MCF 10A (cell line): ENCODE data around the gene FHIP1B. TPM values are rescaled to one million over a fixed set of nuclear protein-coding genes. Genes with fewer than 3 reads are reported as not detected.

Source experiments
- BruUV-seq: library from RNA; stranded (reverse); fragments of 400-500 nt; replicated peaks from 2 replicates; lab custom pipeline; 2021; lab: Mats Ljungman, UMichigan
- CTCF ChIA-PET: fragments of 300-600 bp; sonication (Branson Sonifier 250); formaldehyde crosslinking; extraction: SDS; loops from one replicate; lab custom pipeline; 2021; ENCODE audit warnings: antibody characterized with exemption, inconsistent platforms; lab: Yijun Ruan, JAX
- POLR2A ChIA-PET: fragments of 300-600, 350-650 bp; sonication (Branson Sonifier 250); formaldehyde crosslinking; extraction: SDS; loops from one replicate; lab custom pipeline; 2020; ENCODE audit warnings: antibody characterized with exemption, inconsistent platforms; lab: Yijun Ruan, JAX
- DNase-seq: peaks from one replicate; pipeline ENCODE4 v3.0.0-alpha.2; 2018; ENCODE audit not compliant: unreplicated experiment
- H3K27ac Mint-ChIP-seq: one replicate; pipeline ENCODE4 v1.8.0; 2022; ENCODE audit warnings: mild to moderate bottlenecking, low read depth, mixed read lengths; ENCODE audit not compliant: unreplicated experiment
- H3K27me3 Mint-ChIP-seq: one replicate; pipeline ENCODE4 v1.8.0; 2022; ENCODE audit warnings: mixed read lengths; ENCODE audit not compliant: insufficient read depth, unreplicated experiment
- H3K36me3 Mint-ChIP-seq: one replicate; pipeline ENCODE4 v1.8.0; 2022; ENCODE audit warnings: mild to moderate bottlenecking, moderate library complexity, mixed read lengths; ENCODE audit not compliant: insufficient read depth, unreplicated experiment
- H3K4me1 Mint-ChIP-seq: one replicate; pipeline ENCODE4 v1.8.0; 2022; ENCODE audit warnings: mixed read lengths; ENCODE audit not compliant: insufficient read depth, unreplicated experiment
- H3K4me3 Mint-ChIP-seq: one replicate; pipeline ENCODE4 v1.8.0; 2022; ENCODE audit warnings: mild to moderate bottlenecking, moderate library complexity, mixed read lengths; ENCODE audit not compliant: unreplicated experiment
- H3K9me3 Mint-ChIP-seq: one replicate; pipeline ENCODE4 v1.8.0; 2022; ENCODE audit warnings: mixed read lengths; ENCODE audit not compliant: unreplicated experiment
- CTCF ChIP-seq: fragments of 200-600 bp; IDR thresholded peaks from one replicate; pipeline ENCODE4 v1.8.0; 2022; ENCODE audit warnings: antibody characterized with exemption, mild to moderate bottlenecking; ENCODE audit not compliant: unreplicated experiment
- intact Hi-C: fragments of 100-400 bp; cut with micrococcal nuclease; formaldehyde crosslinking; loops from 2 replicates; pipeline ENCODE4 v1.14.1; 2022
- total RNA-seq: library from RNA; stranded (reverse); gene quantifications from 2 replicates; pipeline ENCODE4 v1.2.3, GENCODE V29; 2022

Gene FHIP1B
- total RNA-seq, 1 experiment from 2014 or later: 44.6 TPM

- CTCF ChIA-PET: interaction anchor here (0.5 to 2.6 kb wide), 5 partner anchors 10 to 113 kb away, joined by 3 to 11 read pairs (median 5); no protein-coding TSS in a partner anchor
- H3K9me3 Mint-ChIP-seq: no peaks in the 10 kb centered on the region
- no peaks in the 10 kb centered on the region for H3K36me3 Mint-ChIP-seq
- BruUV-seq: no TSS peak
- DNase-seq: no peak
- H3K4me1 Mint-ChIP-seq: peaks cover 7% of the 10 kb centered on the region
- no peak overlapping the region for H3K27ac Mint-ChIP-seq
- no peaks in the 10 kb centered on the region for H3K27me3 Mint-ChIP-seq
- TF ChIP-seq CTCF: no peak
- H3K4me3 Mint-ChIP-seq: no peak overlapping the region
- intact Hi-C loops: no loop called here
- POLR2A ChIA-PET: no interaction called here
These were observed 6.9 kb upstream of the FHIP1B start for GRCh38 chr11:6241316-6241715.

GRCh38 chr11:6240781-6241180 is 6.3 kb upstream of the FHIP1B start:
- Mint-ChIP-seq H3K27me3 (no peaks in the 10 kb centered on the region), H3K4me3 (no peak overlapping the region), H3K4me1 (peaks cover 7% of the 10 kb centered on the region), H3K27ac (no peak overlapping the region), H3K9me3 (no peaks in the 10 kb centered on the region), H3K36me3 (no peaks in the 10 kb centered on the region)
- no peak for TF ChIP-seq CTCF
- POLR2A ChIA-PET: interaction anchor here (0.5 kb wide), 1 partner anchor 33 kb away, joined by 4 read pairs; no protein-coding TSS in a partner anchor
- intact Hi-C loops: no loop called here
- CTCF ChIA-PET: interaction anchor here (0.5 to 2.6 kb wide), 5 partner anchors 9 to 114 kb away, joined by 3 to 11 read pairs (median 5); no protein-coding TSS in a partner anchor
- DNase-seq: no peak
- no TSS peak for BruUV-seq

GRCh38 chr11:6240139-6240538 is 5.7 kb upstream of the FHIP1B start:
- no peak overlapping the region for H3K4me3 Mint-ChIP-seq
- H3K4me1 Mint-ChIP-seq: peaks cover 5% of the 10 kb centered on the region
- POLR2A ChIA-PET: no interaction called here
- no peak overlapping the region for H3K27ac Mint-ChIP-seq
- no peak for TF ChIP-seq CTCF
- CTCF ChIA-PET: interaction anchor here (0.6 to 1.1 kb wide), 3 partner anchors 10 to 94 kb away, joined by 3 read pairs; no protein-coding TSS in a partner anchor
- H3K36me3 Mint-ChIP-seq: no peaks in the 10 kb centered on the region
- no peaks in the 10 kb centered on the region for H3K27me3 Mint-ChIP-seq
- H3K9me3 Mint-ChIP-seq: no peaks in the 10 kb centered on the region
- BruUV-seq: no TSS peak
- intact Hi-C loops: no loop called here
- no peak for DNase-seq

DNA sequence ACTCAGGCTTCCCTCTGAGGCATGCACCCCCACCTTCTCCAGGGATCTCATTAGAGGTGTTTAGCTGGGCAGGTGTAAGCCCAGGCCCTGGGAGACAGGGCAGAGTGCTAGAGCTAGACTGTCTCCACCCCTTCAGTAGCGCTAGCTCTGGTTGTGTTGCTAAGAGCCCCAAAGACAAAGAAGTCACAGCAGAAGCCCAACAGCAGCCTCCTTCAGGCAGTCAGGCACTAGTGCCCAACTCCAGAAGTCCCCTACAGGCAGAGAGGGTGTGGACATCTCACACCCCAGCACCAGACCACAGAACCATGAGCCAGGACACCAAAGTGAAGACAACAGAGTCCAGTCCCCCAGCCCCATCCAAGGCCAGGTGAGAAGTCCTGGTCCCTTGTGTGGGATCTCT is 4.5 kb upstream of the FHIP1B start, which contains the start of gene CNGA4:
Gene CNGA4, plus strand, starts transcription at position 188 of the 400 bp plus-strand sequence. Its CDS starts 118 bp downstream, at position 306.
- no TSS peak for BruUV-seq
- ChIA-PET CTCF (interaction anchor here (0.9 to 7.6 kb wide), 2 partner anchors 12 to 140 kb away, joined by 3 to 50 read pairs; no protein-coding TSS in a partner anchor), POLR2A (interaction anchor here (0.8 kb wide), 1 partner anchor 11 kb away, joined by 5 read pairs; no protein-coding TSS in a partner anchor)
- Mint-ChIP-seq H3K36me3 (no peaks in the 10 kb centered on the region), H3K27me3 (no peaks in the 10 kb centered on the region), H3K4me3 (no peak within 1 kb of the TSS), H3K27ac (no peak within 1 kb of the TSS), H3K9me3 (no peaks in the 10 kb centered on the region), H3K4me1 (peaks cover 9% of the 10 kb centered on the region)
- intact Hi-C loops: no loop called here
- DNase-seq: no peak
- no peak for TF ChIP-seq CTCF
